Stomach (tissue), 4 donors: Measurements from ENCODE around the gene GET4.
A peak's percentile ranks its signal among the peaks of the same experiment; 100 is the strongest.

Source experiments
- CTCF ChIP-seq, 7 experiments: fragments of 450-650 bp in 4 of 7; fragments of 200-600 bp in 3 of 7; sonication (generic) in 3 of 7; IDR thresholded peaks; one replicate each; pipeline ENCODE4 v1.5.1; 2016 to 2019; ENCODE audit warnings: antibody characterized with exemption in 7 of 7, control low read depth in 2 of 7, mild to moderate bottlenecking in 1 of 7
- EP300 ChIP-seq: sonication (generic); formaldehyde crosslinking; IDR thresholded peaks from one replicate; pipeline ENCODE4 v1.6.1; 2017; ENCODE audit warnings: antibody characterized with exemption
- POLR2A ChIP-seq, 4 donors: fragments of 450-650 bp; IDR thresholded peaks; one replicate each; pipeline ENCODE4 v1.6.1; 2016; ENCODE audit warnings: antibody characterized with exemption in 4 of 4, control low read depth in 2 of 4, mild to moderate bottlenecking in 1 of 4, moderate library complexity in 1 of 4
- POLR2AphosphoS5 ChIP-seq, 3 donors: sonication (generic); formaldehyde crosslinking; IDR thresholded peaks; one replicate each; pipeline ENCODE4 v1.6.1; 2016; ENCODE audit warnings: antibody characterized with exemption in 3 of 3

GRCh38 chr7:873367-874002 lies 2.9 kb upstream of the GET4 start:
- TF ChIP-seq CTCF (IDR thresholded peaks at IDR 0.05) (peak in 6 of 7 experiments; percentile 25 to 99 (median 92)), POLR2AphosphoS5 (IDR thresholded peaks at IDR 0.05) (peak; percentile 70 to 96 (median 87)), POLR2A (IDR thresholded peaks at IDR 0.05) (no peak), EP300 (no peak)
